ENCODE measurements around the gene ZNF521. TPM values are rescaled to one million over a fixed set of nuclear protein-coding genes. Genes with fewer than 3 reads are reported as not detected.
A peak's percentile ranks its signal among the peaks of the same experiment; 100 is the strongest.

ZNF521 gene
- polyA plus RNA-seq (2013, experiment 1 of 2; ENCODE audit: insufficient read length): 23.4 TPM
- 19.1 TPM for polyA plus RNA-seq (2013, experiment 2 of 2; ENCODE audit: insufficient read length)

GRCh38 chr18:25351777-25352628 is at the start of gene ZNF521:
Gene ZNF521 (minus strand): TSS chr18:25352166. CDS start chr18:25350946, 1,220 bp downstream.
- DNase-seq: peak; percentile 95

- peak; percentile 85 for DNase-seq
Observed at GRCh38 chr18:25399554-25399953, 47.6 kb upstream of the ZNF521 start.

- DNase-seq: no peak
Observed at GRCh38 chr18:25392192-25392591, 40.2 kb upstream of the ZNF521 start.

- DNase-seq: peak; percentile 49
Observed at GRCh38 chr18:25373432-25374179, 21.6 kb upstream of the ZNF521 start.

GRCh38 chr18:25370391-25370790 is 18.4 kb upstream of the ZNF521 start:
- no peak for DNase-seq

GRCh38 chr18:25365242-25365641 is 13.3 kb upstream of the ZNF521 start:
- DNase-seq: no peak

GRCh38 chr18:25364732-25365131 is 12.8 kb upstream of the ZNF521 start:
- DNase-seq: no peak

- DNase-seq: no peak
Observed at GRCh38 chr18:25360301-25360899, 8.4 kb upstream of the ZNF521 start.

- no peak for DNase-seq
Observed at GRCh38 chr18:25353080-25353479, 1.1 kb upstream of the ZNF521 start.

- no peak for DNase-seq
Observed at GRCh38 chr18:25352629-25353005, 651 bp upstream of the ZNF521 start.

- DNase-seq: no peak
Observed at GRCh38 chr18:25351280-25351775, 638 bp downstream of the ZNF521 start.

GRCh38 chr18:25350489-25351251 is 1.3 kb downstream of the ZNF521 start:
- DNase-seq: peak; percentile 72

GRCh38 chr18:25349926-25350487 is 2.0 kb downstream of the ZNF521 start:
- peak; percentile 46 for DNase-seq

GRCh38 chr18:25349131-25349925 is 2.6 kb downstream of the ZNF521 start:
- DNase-seq: peak; percentile 78

- DNase-seq: no peak
Observed at GRCh38 chr18:25348386-25349130, 3.4 kb downstream of the ZNF521 start.

GRCh38 chr18:25346561-25346960 is 5.4 kb downstream of the ZNF521 start:
- no peak for DNase-seq

GRCh38 chr18:25345081-25345866 is 6.7 kb downstream of the ZNF521 start:
- DNase-seq: peak; percentile 43

GRCh38 chr18:25341831-25342230 is 10.1 kb downstream of the ZNF521 start:
- no peak for DNase-seq

GRCh38 chr18:25340762-25341161 is 11.2 kb downstream of the ZNF521 start:
- no peak for DNase-seq

Measured in fibroblast of skin of abdomen (primary cell).